HG03342 (cell line): ENCODE measurements around the gene PRSS36.
"Not testable (repeated sequence)": the region's sequence is repeated elsewhere in the genome, so short reads cannot be mapped to it uniquely, and the experiment has no call there.

Experiments used
- ATAC-seq: cut with Tn5 transposase; IDR thresholded peaks from one replicate; pipeline ENCODE4 v1.9.1; 2021; ENCODE audit warnings: mild to moderate bottlenecking, moderate library complexity; ENCODE audit not compliant: unreplicated experiment

Gene PRSS36

GRCh38 chr16:31184888-31185287 lies 35.0 kb upstream of the PRSS36 start:
- ATAC-seq = no peak

DNA sequence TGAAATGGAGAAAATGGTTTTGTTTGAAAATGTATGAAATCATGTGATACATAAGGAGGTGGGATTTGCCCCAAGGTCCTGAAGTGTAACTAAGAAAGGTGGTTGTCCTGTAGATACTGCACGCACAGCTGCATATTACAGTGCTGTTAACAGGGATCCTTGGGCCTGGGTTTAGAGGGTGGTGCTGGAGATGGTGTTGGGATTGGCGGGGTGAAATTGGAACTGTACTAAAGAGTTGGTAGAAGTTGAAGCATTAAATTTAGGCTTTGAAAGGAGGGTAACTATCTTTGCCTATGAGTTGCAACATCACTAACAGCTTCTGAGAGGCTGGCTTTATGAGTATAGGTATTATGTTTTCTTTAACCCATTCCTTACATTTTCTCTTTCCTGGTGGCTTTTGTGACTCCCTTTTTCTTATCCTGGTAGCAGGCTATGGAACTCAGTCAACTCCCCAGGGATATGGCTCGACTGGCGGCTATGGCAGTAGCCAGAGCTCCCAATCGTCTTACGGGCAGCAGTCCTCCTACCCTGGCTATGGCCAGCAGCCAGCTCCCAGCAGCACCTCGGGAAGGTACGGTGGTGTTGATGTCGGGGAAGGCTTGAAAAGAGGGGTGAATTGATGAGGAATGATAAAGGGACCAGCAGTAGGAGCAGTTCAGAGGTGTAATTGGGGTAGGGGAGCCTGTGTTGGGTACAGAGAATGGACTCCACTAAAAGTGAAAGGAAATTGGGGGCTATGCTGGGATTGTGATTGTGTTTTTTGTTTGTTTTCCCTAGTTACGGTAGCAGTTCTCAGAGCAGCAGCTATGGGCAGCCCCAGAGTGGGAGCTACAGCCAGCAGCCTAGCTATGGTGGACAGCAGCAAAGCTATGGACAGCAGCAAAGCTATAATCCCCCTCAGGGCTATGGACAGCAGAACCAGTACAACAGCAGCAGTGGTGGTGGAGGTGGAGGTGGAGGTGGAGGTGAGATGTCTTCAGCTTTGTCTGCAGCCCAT lies 33.9 kb upstream of the PRSS36 start:
- ATAC-seq = no peak

DNA sequence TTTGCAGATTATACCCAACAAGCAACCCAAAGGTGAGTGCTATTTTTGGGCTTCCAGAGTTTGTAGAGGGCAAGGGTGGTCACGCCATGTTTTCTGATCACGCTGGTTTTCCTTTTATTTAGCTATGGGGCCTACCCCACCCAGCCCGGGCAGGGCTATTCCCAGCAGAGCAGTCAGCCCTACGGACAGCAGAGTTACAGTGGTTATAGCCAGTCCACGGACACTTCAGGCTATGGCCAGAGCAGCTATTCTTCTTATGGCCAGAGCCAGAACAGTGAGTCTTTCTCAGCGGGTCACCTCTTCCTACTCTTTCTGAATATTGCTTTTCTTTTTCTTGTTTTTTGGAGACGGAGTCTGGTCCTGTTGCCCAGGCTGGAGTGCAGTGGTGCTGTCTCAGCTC lies 32.5 kb upstream of the PRSS36 start:
- ATAC-seq = no peak

DNA sequence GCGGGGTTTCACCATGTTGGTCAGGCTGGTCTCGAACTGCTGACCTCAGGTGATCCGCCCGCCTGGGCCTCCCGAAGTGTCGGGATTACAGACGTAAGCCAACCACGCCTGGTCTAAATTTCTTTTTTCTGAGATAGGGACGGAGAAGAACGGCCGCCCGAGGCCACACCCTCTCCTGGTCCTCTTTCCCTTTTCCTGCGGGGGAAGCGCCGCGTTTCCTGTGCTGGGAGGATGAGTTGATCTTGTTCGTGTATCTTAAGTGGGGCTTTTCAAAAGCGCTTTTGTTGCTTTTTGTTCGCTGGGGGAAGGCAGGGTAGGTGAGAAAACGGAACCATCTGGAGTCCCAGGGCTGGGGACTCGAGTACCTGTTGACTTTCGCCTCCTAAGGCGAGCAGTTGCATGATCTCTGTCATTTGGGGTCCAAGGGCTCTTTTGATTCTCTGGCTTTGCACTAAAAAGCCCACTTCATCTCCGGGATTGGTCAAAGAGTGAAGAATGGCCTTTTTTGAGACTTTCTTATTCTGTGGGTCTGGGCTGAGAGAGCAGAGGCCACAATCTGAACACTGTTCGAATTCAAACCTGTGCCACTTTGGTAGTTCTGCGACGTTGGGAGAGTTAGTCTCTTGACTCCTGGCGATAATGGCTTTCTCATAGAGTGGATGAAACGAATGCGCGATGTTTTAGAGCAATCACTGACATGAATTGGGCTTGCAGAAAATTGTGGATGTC lies 31.4 kb upstream of the PRSS36 start:
- no peak for ATAC-seq

GRCh38 chr16:31179747-31180459 lies 30.0 kb upstream of the PRSS36 start, which contains the start of gene FUS:
FUS (plus strand) TSS chr16:31180139; CDS start chr16:31180215, 76 bp downstream.
- ATAC-seq = peak; percentile 55

DNA sequence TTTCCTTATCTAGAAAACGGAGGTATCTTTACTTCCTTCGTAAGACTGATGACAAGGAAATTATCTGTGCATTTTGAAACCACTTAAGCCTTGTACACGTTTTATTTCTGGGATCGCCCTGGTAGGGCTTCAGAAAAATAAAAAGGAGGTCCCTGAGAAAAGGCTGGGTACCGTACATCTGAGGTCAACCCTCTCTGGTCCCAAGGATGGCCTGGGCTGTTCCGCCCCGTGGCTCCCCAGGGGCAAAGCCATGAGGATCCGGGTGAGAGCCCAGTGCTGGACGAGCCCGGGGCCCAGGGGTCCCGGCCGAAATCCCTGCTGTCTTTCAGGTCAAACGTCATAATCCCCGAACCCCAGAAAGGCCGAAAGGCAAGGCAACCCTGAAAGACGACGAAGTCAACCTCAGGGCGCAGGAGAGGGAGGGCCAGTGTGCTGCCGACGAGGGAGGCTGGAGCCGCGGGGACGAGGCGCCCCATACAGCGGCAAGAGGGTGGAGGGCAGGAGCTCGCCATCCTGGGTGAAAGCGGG lies 29.4 kb upstream of the PRSS36 start:
- peak; percentile 3 for ATAC-seq

GRCh38 chr16:31177136-31177535 lies 27.3 kb upstream of the PRSS36 start:
- ATAC-seq = no peak

DNA sequence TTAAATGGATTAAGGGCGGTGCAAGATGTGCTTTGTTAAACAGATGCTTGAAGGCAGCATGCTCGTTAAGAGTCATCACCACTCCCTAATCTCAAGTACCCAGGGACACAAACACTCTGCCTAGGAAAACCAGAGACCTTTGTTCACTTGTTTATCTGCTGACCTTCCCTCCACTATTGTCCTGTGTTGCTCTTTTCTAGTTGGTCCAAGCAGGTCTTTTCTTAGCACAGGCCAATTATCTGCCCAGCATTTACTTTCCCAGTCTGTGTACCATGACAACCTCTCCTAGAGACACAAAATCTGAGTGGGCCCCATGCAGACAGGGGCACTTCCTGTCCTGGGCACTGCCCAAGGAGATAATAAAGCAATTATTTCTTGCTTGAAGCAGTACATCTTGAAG lies 20.2 kb upstream of the PRSS36 start:
- not testable (repeated sequence) for ATAC-seq

DNA sequence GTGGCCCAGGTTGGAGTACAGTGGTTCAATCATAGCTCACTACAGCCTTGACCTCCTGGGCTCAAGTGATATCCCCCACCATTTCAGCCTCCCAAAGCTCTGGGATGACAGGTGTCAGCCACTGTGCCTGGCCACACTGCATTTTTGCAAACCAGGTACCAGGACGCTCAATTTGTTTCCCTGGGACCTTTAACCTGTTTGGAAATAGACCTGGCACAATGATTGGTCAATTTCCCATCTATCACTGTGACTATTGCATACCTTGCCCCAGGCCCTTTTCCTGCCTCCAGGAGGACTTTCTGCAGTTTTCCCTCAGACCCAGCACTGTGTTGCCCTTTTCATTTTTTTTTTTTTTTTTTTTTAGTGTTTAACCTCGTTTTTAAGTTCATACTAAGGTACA lies 19.0 kb upstream of the PRSS36 start:
- no peak for ATAC-seq

DNA sequence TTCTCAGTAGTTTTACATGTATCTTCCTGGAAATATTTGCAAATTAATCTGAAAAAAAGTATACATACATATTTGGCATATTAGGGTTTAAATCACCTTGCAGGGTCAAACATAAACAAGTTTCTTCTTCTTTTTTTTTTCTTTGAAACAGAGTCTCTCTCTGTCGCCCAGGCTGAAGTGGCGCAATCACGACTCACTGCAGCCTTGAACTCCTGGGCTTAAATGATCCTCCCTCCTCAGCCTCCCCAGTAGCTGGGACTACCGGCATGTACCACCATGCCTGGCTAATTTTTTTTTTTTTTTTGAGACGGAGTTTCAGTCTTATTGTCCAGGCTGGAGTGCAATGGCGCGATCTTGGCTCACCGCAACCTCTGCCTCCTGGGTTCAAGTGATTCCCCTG lies 17.4 kb upstream of the PRSS36 start:
- no peak for ATAC-seq

- ATAC-seq = no peak
Observed at GRCh38 chr16:31157136-31157535, 7.3 kb upstream of the PRSS36 start.

DNA sequence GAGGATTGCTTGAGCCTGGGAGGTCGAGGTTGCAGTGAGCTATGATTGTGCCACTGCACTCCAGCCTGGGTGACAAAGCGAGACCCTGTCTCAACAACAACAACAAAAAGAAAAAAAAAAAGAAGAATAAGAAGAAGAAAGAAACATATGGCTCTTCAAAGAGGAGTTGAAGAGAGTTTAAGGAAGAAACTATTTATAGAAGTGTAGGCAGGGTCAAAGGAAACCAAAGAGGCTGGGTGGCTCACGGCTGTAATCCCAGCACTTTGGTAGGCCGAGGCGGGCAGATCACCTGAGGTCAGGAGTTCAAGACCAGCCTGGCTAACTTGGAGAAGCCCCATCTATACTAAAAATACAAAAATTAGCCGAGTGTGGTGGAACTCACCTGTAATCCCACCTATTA lies 1.1 kb upstream of the PRSS36 start:
- not testable (repeated sequence) for ATAC-seq

DNA sequence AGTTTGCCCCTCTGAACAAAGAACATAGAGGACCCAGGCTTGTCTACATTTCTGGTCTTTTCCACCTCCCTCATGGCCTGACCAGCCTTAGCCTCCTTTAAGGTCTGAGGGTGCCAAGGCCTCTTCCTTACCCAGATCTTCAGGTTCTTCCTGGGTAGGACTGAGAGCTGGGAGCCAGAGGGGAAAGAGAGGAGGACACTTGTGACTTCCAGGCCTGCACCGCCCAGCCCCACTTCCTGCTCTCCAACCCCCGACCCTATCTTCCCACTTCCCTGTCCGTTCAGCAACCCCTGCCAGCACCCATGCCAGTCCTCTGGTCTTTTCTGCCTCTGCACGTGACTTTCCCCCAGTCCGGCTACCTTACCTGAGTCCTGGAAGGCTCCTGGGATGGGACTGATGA lies 534 bp downstream of the PRSS36 start:
- ATAC-seq = no peak

GRCh38 chr16:31148896-31149295 lies 970 bp downstream of the PRSS36 start:
- no peak for ATAC-seq

GRCh38 chr16:31148281-31148728 lies 1.6 kb downstream of the PRSS36 start:
- no peak for ATAC-seq

GRCh38 chr16:31147574-31147973 lies 2.3 kb downstream of the PRSS36 start:
- no peak for ATAC-seq

DNA sequence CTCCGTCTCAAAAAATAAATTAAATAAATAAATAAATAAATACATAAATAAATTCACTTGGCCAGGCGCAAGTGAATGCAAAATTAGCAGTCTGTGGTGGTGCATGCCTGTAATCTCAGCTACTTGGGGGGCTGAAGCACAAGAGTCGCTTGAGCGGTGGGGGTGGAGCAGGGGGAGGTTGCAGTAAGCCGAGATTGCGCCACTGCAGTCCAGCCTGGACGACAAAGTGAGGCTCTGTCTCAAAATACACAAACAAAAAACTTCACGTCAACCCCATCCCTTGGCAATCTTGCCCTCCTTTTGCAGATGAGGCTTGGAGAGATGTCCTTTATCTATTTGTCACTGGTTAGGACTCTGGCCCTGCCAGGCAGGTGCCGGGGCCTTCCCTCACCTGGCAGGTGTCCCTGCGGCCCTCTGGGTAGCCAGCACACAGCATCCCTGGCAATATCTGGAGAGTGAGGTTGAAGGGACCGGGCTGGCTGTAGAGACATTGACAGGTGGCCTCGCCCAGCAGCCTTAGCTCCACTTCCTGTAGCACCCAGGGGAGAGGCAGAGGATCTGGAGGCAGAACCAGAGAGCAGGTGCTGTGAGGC lies 4.4 kb downstream of the PRSS36 start:
- ATAC-seq = no peak

- not testable (repeated sequence) for ATAC-seq
Observed at GRCh38 chr16:31144418-31144817, 5.4 kb downstream of the PRSS36 start.

DNA sequence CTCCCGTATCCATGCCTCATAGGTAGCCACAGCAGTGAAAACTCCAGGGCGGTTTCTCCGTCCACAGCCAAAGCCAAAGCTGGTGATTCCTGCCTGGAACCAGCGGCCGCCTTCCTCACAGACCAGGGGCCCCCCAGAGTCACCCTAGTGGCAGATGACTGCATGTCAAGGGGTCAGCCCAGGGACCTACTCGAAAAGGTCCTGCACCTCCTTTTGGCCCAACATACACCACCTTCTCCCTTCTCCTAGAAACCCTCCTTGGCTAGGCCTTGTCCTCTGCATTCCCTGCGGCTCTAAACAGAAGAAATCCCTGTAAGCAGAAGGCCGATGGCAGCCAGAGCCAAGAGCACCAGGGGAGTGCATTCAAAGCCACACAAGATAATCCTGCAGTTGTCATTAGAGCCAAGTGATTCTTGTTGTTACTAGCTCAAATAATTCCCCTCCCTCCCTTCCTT lies 6.1 kb downstream of the PRSS36 start:
- no peak for ATAC-seq

- no peak for ATAC-seq
Observed at GRCh38 chr16:31143011-31143693, 6.7 kb downstream of the PRSS36 start.
